NCI-H2081 (cell line): Measurements from ENCODE around the gene DPH3.

Experiments
- DNase-seq, 2 experiments: peaks; one replicate each; lab custom pipeline; 2025; lab: John Stamatoyannopoulos, UW

Gene DPH3

GRCh38 chr3:16290827-16291196 is 26.1 kb upstream of the DPH3 start:
- DNase-seq = no peak

- DNase-seq = peak; percentile 41 to 49
These were observed 25.5 kb upstream of the DPH3 start for GRCh38 chr3:16290007-16290826.

GRCh38 chr3:16289144-16289889 is 24.6 kb upstream of the DPH3 start:
- DNase-seq = no peak

GRCh38 chr3:16288664-16289063 is 23.9 kb upstream of the DPH3 start:
- no peak for DNase-seq

- DNase-seq = no peak
These were observed 22.2 kb upstream of the DPH3 start for GRCh38 chr3:16286751-16287543.

GRCh38 chr3:16286161-16286560 is 21.4 kb upstream of the DPH3 start:
- DNase-seq = no peak

GRCh38 chr3:16284633-16285032 is 19.9 kb upstream of the DPH3 start:
- no peak for DNase-seq

- DNase-seq = no peak
These were observed 15.9 kb upstream of the DPH3 start for GRCh38 chr3:16280671-16281070.

GRCh38 chr3:16279010-16279801 is 14.5 kb upstream of the DPH3 start:
- no peak for DNase-seq

GRCh38 chr3:16277471-16277870 is 12.7 kb upstream of the DPH3 start:
- no peak for DNase-seq

GRCh38 chr3:16273867-16274266 is 9.1 kb upstream of the DPH3 start:
- DNase-seq = no peak

- no peak for DNase-seq
These were observed 7.8 kb upstream of the DPH3 start for GRCh38 chr3:16272588-16272987.

GRCh38 chr3:16270855-16271254 is 6.1 kb upstream of the DPH3 start:
- DNase-seq = no peak

GRCh38 chr3:16266714-16267113 is 2.0 kb upstream of the DPH3 start:
- DNase-seq = peak in 1 of 2 experiments; percentile 13

- DNase-seq = no peak
These were observed 678 bp upstream of the DPH3 start for GRCh38 chr3:16265455-16265786.

GRCh38 chr3:16264174-16264707 is 502 bp downstream of the DPH3 start:
- no peak for DNase-seq

GRCh38 chr3:16262174-16262573 is 2.6 kb downstream of the DPH3 start:
- DNase-seq = no peak

GRCh38 chr3:16260046-16260445 is 4.7 kb downstream of the DPH3 start:
- no peak for DNase-seq

- no peak for DNase-seq
These were observed 5.9 kb downstream of the DPH3 start for GRCh38 chr3:16258866-16259265.

GRCh38 chr3:16258177-16258576 is 6.6 kb downstream of the DPH3 start:
- DNase-seq = no peak

- no peak for DNase-seq
These were observed 7.4 kb downstream of the DPH3 start for GRCh38 chr3:16257309-16257708.

GRCh38 chr3:16255726-16256125 is 9.0 kb downstream of the DPH3 start:
- DNase-seq = peak; percentile 94 to 99
